Heart left ventricle (tissue), 16 donors: ENCODE data around the gene MCM3AP. TPM values are rescaled to one million over a fixed set of nuclear protein-coding genes. Genes with fewer than 3 reads are reported as not detected.

ENCODE experiments used
- ATAC-seq, 4 donors: fragments of 200-7000 bp; cut with Tn5 transposase; one replicate each; pipeline ENCODE4 v1.9.1; 2020 to 2022; ENCODE audit warnings: moderate library complexity in 4 of 4, mild to moderate bottlenecking in 3 of 4, moderate number of reproducible peaks in 1 of 4
- DNase-seq, 5 donors: peaks; one replicate each; pipeline ENCODE4 v3.0.0-alpha.2; 2020
- H3K27ac ChIP-seq, 12 donors: fragments of 200-600 bp; sonication (generic) in 4 of 12; one replicate each; pipeline versions ENCODE4 v1.5.0 to v1.8.0; 2016 to 2022; ENCODE audit warnings: mild to moderate bottlenecking in 2 of 12
- H3K27me3 ChIP-seq, 9 donors: fragments of 200-600 bp; sonication (generic) in 2 of 9; one replicate each; pipeline versions ENCODE4 v1.5.1 to v1.8.0; 2016 to 2022; ENCODE audit warnings: mild to moderate bottlenecking in 3 of 9
- H3K36me3 ChIP-seq, 9 donors: fragments of 200-600 bp; sonication (generic) in 2 of 9; one replicate each; pipeline versions ENCODE4 v1.5.0 to v1.8.0; 2018 to 2022; ENCODE audit warnings: mild to moderate bottlenecking in 2 of 9
- H3K4me1 ChIP-seq, 12 donors: fragments of 200-600 bp; sonication (generic) in 4 of 12; one replicate each; pipeline versions ENCODE4 v1.5.0 to v1.8.0; 2016 to 2022; ENCODE audit warnings: mild to moderate bottlenecking in 3 of 12
- H3K4me3 ChIP-seq, 12 donors: fragments of 200-600 bp; sonication (generic) in 4 of 12; one replicate each; pipeline versions ENCODE4 v1.5.0 to v1.8.0; 2017 to 2022; ENCODE audit warnings: mild to moderate bottlenecking in 9 of 12, moderate library complexity in 4 of 12
- H3K9me3 ChIP-seq, 12 donors: fragments of 200-600 bp; sonication (generic) in 4 of 12; one replicate each; pipeline versions ENCODE4 v1.5.0 to v1.8.0; 2016 to 2022; ENCODE audit warnings: mild to moderate bottlenecking in 1 of 12
- POLR2A ChIP-seq, 2 donors: fragments of 450-650 bp; IDR thresholded peaks; one replicate each; pipeline ENCODE4 v1.6.1; 2017; ENCODE audit warnings: antibody characterized with exemption in 2 of 2, mild to moderate bottlenecking in 2 of 2, moderate library complexity in 2 of 2
- WGBS, 4 donors: extraction: QIAGEN DNeasy Blood & Tissue Kit in 2 of 4; methylation state at CpG; one replicate each; pipeline versions ENCODE4 v1.1.5 to v1.1.7; 2013 to 2018; 5-methylcytosine and 5-hydroxymethylcytosine counted together
- intact Hi-C, 10 donors: fragments of 100-400 bp; cut with DNase I; formaldehyde crosslinking; loops; one replicate each; pipeline versions ENCODE4 v1.11.1 to v1.14.2; 2022
- polyA plus RNA-seq, 2 donors: library from polyadenylated mRNA; stranded (reverse); fragments of 200-250 nt; gene quantifications; one replicate each; pipeline ENCODE4 v1.2.3, GENCODE V29; 2013
- total RNA-seq, 9 donors: library from RNA; depleted of rRNA in 2 of 9; stranded (reverse); fragments of >200 nt in 2 of 9; fragmentation: NEBNext Ultra II Directional in 3 of 9; extraction: Animal tissue kit (Norgen Biotek cat#: 25700) in 3 of 9; gene quantifications; one replicate each; pipeline versions ENCODE4 v1.1.0 to v1.2.4, GENCODE V29; 2016 to 2023
- TF ChIP-seq, protein P1 (sequence below), 12 donors: fragments of 200-600 bp; sonication (generic) in 4 of 12; IDR thresholded peaks; one replicate each; pipeline versions ENCODE4 v1.5.0 to v1.8.0; 2018 to 2022; ENCODE audit warnings: antibody characterized with exemption in 12 of 12, mild to moderate bottlenecking in 5 of 12
- donor health status: ischemic (EF 13 %, LVEDD 7.1; RV severe dilation, severe dysfunction).
- donor health status: healthy with polysubstance abuse.
- donor health status: DM: no; HTN: yes; CAD: no.
- donor health status: DM: no; HTN: no; CAD: no.
- donor health status: ischemic (EF 25% LVEDD 6.9; RV normal size, moderate dysfunction).
- donor health status: ischemic (EF 25% LVEDD 5.7; RV mildly dilated, moderate dysfunction).
- donor health status: healthy.
- donor health status: DM: yes; HTN: yes; CAD: no.
- donor health status: ischemic (EF 35%, LVEDD 5.7; RV mildly dilated, moderate dysfunction).
- donor health status: nonischemic (EF 11% LVEDD 7.7; RV severe dilation, severe dysfunction).
- donor health status: DM: yes; HTN: yes; CAD: no.
- donor health status: PGD.
- donor health status: ischemic (EF 29% LVEDD 5.4; RV normal size, mild dysfunction).
- donor health status: nonischemic (EF 23%, LVEDD 6.1; RV moderate dilation, normal function).

Gene MCM3AP
- total and polyA plus RNA-seq, 11 donors = 24.5 to 69.8 (median 55.3) TPM

DNA sequence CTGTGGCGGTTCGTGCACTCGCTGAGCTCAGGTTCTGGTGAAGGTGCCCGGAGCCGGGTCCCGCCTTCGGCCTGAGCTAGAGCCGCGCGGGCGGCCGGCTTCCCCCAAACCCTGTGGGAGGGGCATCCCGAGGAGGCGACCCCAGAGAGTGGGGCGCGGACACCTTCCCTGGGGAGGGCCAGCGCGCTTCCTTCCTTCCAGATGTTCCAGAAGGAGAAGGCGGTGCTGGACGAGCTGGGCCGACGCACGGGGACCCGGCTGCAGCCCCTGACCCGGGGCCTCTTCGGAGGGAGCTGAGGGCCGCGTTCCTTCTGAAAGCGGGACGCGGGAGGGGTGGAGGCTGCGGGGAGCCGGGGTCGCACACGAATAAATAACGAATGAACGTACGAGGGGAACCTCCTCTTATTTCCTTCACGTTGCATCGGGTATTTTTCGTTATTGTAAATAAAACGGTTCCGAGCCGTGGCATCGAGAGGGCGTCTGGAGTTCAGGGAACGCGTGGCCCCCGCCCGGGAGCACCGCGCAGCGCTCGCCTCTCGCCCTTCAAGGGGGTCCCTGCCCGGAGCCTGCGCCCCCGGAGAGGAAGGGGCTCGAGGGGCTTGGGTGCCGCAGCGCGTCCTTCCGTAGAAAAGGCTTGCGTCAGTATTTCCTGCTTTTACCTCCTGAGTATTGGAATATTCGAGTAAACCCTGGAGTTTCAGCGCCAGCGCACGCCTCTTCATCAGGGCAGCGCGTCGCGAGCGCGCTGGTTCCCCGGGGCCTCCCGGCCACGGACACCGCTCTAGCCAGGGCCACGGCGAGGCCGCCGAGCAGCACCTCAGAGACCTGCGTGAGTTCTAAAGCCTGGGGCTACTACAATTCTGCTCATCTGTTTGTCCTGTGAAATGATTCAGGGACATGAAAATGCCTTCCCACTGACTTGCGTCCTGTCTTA, 12.2 kb upstream of the MCM3AP start:
- intact Hi-C loops = no loop called here

DNA sequence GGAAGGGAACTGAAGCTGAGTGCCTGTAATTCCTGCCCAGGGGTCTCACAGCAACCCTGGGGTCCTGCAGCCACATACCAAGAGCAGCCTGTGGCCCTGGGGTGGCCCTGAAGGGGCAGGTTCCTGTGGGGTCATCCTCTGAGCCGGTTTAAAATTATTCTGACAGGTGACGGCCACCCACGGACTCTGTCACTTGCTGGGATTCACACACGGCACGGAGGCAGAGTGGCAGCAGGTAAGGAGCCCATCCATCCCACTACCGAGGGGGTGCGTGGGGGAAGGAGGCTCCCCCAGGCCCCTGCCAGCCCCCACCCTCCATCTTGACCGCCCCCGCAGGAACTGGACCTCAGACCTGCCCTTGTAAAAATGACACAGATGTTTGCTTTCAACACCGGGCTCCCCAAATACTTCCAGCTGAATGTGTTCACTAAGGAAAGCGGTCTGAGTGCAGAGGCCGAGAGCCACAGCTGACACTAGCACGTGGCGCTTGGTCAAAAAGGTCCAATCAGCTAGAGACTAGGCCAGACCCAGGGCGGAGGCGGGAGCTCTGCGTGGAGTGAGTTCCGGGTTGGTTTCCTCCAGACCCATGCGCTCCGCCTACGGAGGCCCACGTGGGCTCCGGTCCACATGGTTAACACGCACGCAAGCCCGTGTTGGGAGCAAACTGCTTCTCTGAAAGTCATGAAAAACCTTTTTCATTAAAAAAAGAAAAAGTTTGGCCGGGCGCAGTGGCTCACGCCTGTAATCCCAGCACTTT, 10.8 kb upstream of the MCM3AP start:
- peaks cover 0 to 5% (median 0%) of the 10 kb centered on the region in 9 donors for H3K27me3 ChIP-seq
- intact Hi-C loops = no loop called here

More for the DNA sequence above, 12.2 kb upstream of the MCM3AP start:
- peaks cover 0 to 36% (median 26%) of the 10 kb centered on the region in 12 donors for H3K4me1 ChIP-seq
- H3K4me3 ChIP-seq = peak overlapping the region; percentile 10 to 63 (median 55)
- ATAC-seq (peak; percentile 11 to 62 (median 32)), DNase-seq (peak; percentile 52 to 76 (median 60))
- 4 to 8% (median 6%) methylated on average over 48 to 84 of the region's 84 CpGs for WGBS, 4 donors
- peaks cover 0 to 5% (median 0%) of the 10 kb centered on the region in 9 donors for H3K27me3 ChIP-seq
- peaks cover 0 to 10% (median 0%) of the 10 kb centered on the region in 9 donors for H3K36me3 ChIP-seq
- TF ChIP-seq, protein P1, sequence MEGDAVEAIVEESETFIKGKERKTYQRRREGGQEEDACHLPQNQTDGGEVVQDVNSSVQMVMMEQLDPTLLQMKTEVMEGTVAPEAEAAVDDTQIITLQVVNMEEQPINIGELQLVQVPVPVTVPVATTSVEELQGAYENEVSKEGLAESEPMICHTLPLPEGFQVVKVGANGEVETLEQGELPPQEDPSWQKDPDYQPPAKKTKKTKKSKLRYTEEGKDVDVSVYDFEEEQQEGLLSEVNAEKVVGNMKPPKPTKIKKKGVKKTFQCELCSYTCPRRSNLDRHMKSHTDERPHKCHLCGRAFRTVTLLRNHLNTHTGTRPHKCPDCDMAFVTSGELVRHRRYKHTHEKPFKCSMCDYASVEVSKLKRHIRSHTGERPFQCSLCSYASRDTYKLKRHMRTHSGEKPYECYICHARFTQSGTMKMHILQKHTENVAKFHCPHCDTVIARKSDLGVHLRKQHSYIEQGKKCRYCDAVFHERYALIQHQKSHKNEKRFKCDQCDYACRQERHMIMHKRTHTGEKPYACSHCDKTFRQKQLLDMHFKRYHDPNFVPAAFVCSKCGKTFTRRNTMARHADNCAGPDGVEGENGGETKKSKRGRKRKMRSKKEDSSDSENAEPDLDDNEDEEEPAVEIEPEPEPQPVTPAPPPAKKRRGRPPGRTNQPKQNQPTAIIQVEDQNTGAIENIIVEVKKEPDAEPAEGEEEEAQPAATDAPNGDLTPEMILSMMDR (IDR thresholded peaks at IDR 0.05) = no peak
- no peak for TF ChIP-seq POLR2A (IDR thresholded peaks at IDR 0.05)
- H3K27ac ChIP-seq = peak overlapping the region; percentile 35 to 89 (median 79)
- no peaks in the 10 kb centered on the region for H3K9me3 ChIP-seq

DNA sequence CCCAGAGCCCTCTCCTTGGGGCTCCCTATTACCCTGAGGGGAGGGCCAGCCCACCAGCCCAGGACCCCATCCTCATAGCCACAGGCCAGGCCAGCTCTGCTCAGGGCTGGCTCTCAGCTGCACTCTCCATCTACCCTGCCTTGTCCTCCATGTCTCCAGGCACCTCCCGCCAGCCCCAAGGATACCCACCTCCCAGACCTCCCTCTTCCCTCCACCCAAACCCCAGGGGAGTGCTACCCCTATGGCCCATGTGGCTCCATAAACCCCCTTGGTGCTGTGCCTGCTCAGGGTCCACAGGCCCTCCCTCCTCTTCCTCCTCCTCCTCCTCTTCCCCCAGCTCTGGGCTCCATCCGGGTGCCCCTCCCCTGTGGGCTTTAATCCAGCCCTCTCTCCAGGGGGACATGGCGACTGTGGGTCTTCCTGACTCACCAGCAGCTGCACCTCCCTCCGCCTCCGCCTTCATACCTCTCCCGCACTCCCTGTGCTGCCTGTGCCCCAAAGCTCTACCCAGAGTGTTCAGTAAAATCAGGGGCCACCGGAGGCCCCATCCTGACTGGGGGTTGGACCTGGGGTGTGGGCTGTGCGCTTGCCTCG, 9.9 kb upstream of the MCM3AP start:
- H3K36me3 ChIP-seq = peaks cover 0 to 14% (median 11%) of the 10 kb centered on the region in 9 donors
- H3K9me3 ChIP-seq = no peaks in the 10 kb centered on the region
- peak in 3 of 4 donors; percentile 41 to 74 (median 51) for ATAC-seq
- peaks cover 0 to 36% (median 26%) of the 10 kb centered on the region in 12 donors for H3K4me1 ChIP-seq
- H3K27me3 ChIP-seq = peaks cover 0 to 5% (median 0%) of the 10 kb centered on the region in 9 donors
- DNase-seq = peak in 4 of 5 donors; percentile 31 to 80 (median 58)
- TF ChIP-seq POLR2A (IDR thresholded peaks at IDR 0.05) = no peak
- TF ChIP-seq, protein P1 (IDR thresholded peaks at IDR 0.05) = no peak
- intact Hi-C loops = no loop called here
- 43 to 56% (median 47%) methylated on average over 6 to 9 of the region's 9 CpGs for WGBS, 4 donors
- peak overlapping the region in 11 of 12 donors; percentile 42 to 86 (median 80) for H3K27ac ChIP-seq
- no peak overlapping the region for H3K4me3 ChIP-seq

More for the DNA sequence above, 10.8 kb upstream of the MCM3AP start:
- Histone ChIP-seq H3K4me1 (peaks cover 0 to 36% (median 26%) of the 10 kb centered on the region in 12 donors), H3K36me3 (peaks cover 0 to 12% (median 10%) of the 10 kb centered on the region in 9 donors), H3K4me3 (peak overlapping the region in 9 of 12 donors; percentile 10 to 63 (median 56)), H3K9me3 (no peaks in the 10 kb centered on the region), H3K27ac (peak overlapping the region in 11 of 12 donors; percentile 6 to 89 (median 80))
- peak; percentile 89 to 91 (median 89) for ATAC-seq
- 33 to 65% (median 52%) methylated on average over 23 to 29 of the region's 29 CpGs for WGBS, 4 donors
- DNase-seq = peak; percentile 90 to 95 (median 93)
- TF ChIP-seq, protein P1 (IDR thresholded peaks at IDR 0.05) = no peak
- TF ChIP-seq POLR2A (IDR thresholded peaks at IDR 0.05) = peak in 1 of 2 donors; percentile 29
